Liver (tissue), 3 donors: ENCODE data around the gene ACTN1.

Source experiments
- ATF3 ChIP-seq: IDR thresholded peaks from 2 replicates; pipeline ENCODE4 v1.6.1; 2016; ENCODE audit warnings: antibody characterized with exemption
- CTCF ChIP-seq: fragments of 150-350 bp; IDR thresholded peaks from 2 replicates; pipeline ENCODE4 v1.5.1; 2017; ENCODE audit warnings: improper control_type of control experiment, low read depth, low read length; ENCODE audit not compliant: missing input control
- TAF1 ChIP-seq: conservative IDR thresholded peaks from 2 replicates; pipeline ENCODE4 v1.6.1; 2016; ENCODE audit warnings: antibody characterized with exemption, mild to moderate bottlenecking
- YY1 ChIP-seq: IDR thresholded peaks from 2 replicates; pipeline ENCODE4 v1.6.1; 2016; ENCODE audit warnings: antibody characterized with exemption, mild to moderate bottlenecking
- donor health status: healthy.
- donor health status: healthy.

GRCh38 chr14:68970038-68970612, 9.0 kb downstream of the ACTN1 start:
- TF ChIP-seq CTCF, result no peak
- TF ChIP-seq TAF1, result no peak
- no peak for TF ChIP-seq YY1
- no peak for TF ChIP-seq ATF3
